ENCODE measurements around the gene XRCC6.

GRCh38 chr22:41608386-41608785 is 12.7 kb upstream of the XRCC6 start:
- TF ChIP-seq EZH2 (IDR thresholded peaks at IDR 0.05; ENCODE audit: low read length) = no peak
- TF ChIP-seq, protein P1, sequence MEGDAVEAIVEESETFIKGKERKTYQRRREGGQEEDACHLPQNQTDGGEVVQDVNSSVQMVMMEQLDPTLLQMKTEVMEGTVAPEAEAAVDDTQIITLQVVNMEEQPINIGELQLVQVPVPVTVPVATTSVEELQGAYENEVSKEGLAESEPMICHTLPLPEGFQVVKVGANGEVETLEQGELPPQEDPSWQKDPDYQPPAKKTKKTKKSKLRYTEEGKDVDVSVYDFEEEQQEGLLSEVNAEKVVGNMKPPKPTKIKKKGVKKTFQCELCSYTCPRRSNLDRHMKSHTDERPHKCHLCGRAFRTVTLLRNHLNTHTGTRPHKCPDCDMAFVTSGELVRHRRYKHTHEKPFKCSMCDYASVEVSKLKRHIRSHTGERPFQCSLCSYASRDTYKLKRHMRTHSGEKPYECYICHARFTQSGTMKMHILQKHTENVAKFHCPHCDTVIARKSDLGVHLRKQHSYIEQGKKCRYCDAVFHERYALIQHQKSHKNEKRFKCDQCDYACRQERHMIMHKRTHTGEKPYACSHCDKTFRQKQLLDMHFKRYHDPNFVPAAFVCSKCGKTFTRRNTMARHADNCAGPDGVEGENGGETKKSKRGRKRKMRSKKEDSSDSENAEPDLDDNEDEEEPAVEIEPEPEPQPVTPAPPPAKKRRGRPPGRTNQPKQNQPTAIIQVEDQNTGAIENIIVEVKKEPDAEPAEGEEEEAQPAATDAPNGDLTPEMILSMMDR (optimal IDR thresholded peaks at IDR 0.05 in 1 of 3, IDR thresholded peaks at IDR 0.05 in 1 of 3, conservative IDR thresholded peaks at IDR 0.05 in 1 of 3; ENCODE audit: extremely low read depth in 1 of 3, insufficient read depth in 2 of 3, low read length in 3 of 3) = no peak

All from keratinocyte (primary cell).